Keratinocyte (primary cell): Measurements from ENCODE around the gene KSR2.

Experiments used
- CTCF ChIP-seq, 3 experiments: IDR thresholded peaks in 1 of 3; conservative IDR thresholded peaks in 1 of 3; optimal IDR thresholded peaks in 1 of 3; 2 replicates in 2 of 3; 3 replicates in 1 of 3; pipeline versions ENCODE3 to v1.5.1; 2011; ENCODE audit warnings: low read length in 3 of 3, mild to moderate bottlenecking in 3 of 3, moderate library complexity in 2 of 3, control low read depth in 1 of 3, inconsistent platforms in 1 of 3; ENCODE audit not compliant: insufficient read depth in 2 of 3; ENCODE audit errors: extremely low read depth in 1 of 3
- EZH2 ChIP-seq: IDR thresholded peaks from one replicate; pipeline ENCODE4 v1.6.1; 2012; ENCODE audit warnings: inconsistent platforms, mild to moderate bottlenecking, low read length, moderate library complexity

GRCh38 chr12:117629454-117629853 lies 339.3 kb downstream of the KSR2 start:
- TF ChIP-seq CTCF (optimal IDR thresholded peaks at IDR 0.05 in 1 of 3, IDR thresholded peaks at IDR 0.05 in 1 of 3, conservative IDR thresholded peaks at IDR 0.05 in 1 of 3; ENCODE audit: extremely low read depth in 1 of 3, insufficient read depth in 2 of 3, low read length in 3 of 3) (no peak), EZH2 (no peak)
